ENCODE results near the gene PKNOX2. TPM values are rescaled to one million over a fixed set of nuclear protein-coding genes. Genes with fewer than 3 reads are reported as not detected.
A peak's percentile ranks its signal among the peaks of the same experiment; 100 is the strongest.

PKNOX2 gene
- total and polyA plus RNA-seq, 2 of the 8 experiments (the other 6 are each of a cell fraction or from before 2014, with no cell fraction given) = 2.0 TPM

DNA sequence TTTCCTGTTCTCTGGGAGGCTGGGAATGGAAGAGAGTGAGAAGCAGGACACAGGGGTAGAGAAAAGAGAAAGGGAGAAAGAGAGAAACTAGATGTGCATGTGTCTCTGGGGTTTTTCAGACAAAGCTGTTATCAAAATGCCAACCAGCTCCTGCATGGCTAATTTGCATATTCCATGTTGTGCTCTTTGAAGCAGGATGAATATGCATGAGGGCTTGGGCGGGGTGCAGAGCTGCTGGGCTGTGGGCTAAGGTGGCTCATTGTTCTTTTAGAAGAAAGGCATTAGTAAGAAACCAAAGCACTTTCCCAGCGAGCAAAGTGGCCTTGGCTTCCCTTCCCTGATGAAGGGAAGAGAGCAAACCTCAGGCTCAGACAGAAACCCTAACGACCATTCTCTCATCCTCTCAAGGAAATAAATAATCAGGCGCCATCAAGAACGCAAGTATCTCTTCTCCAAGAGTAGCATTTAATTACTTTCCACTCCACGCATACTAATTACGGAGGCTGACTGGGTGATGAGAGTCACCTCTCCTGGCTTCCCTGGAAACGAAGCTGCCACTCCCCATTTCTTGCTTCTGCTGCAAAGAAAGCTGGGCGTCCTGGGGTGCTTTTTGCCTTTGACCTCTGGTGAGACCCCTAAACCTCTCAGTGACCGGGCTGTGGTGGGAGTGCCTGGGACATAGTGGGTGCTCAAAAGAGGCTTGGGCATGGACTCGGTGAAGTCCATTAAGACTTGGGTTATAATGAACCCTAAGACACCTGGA is 277.3 kb downstream of the PKNOX2 start:
- peak overlapping the region in 2 of 4 experiments; percentile 7 to 22; a peak in 2 of 8 replicates for H3K4me3 ChIP-seq (ENCODE audit: extremely low read depth in 1 of 4, insufficient read depth in 2 of 4, low read depth in 3 of 4, low read length in 4 of 4)

More for the DNA sequence above, 277.3 kb downstream of the PKNOX2 start:
- 54% methylated on average over 11 of the region's 11 CpGs; no CpG with 5 or more reads in 1 of the 2 experiments for WGBS, 2 experiments (ENCODE audit: extremely low coverage in 1 of 2, insufficient coverage in 1 of 2, insufficient read length in 1 of 2, insufficient replicate concordance in 2 of 2, low coverage in 1 of 2, low lambda C conversion rate in 2 of 2, missing lambda C conversion rate in 1 of 2)
- Histone ChIP-seq H3K18ac (ENCODE audit: extremely low read depth, low read length) (peak overlapping the region; percentile 88), H3K23ac (ENCODE audit: insufficient read length) (no peak overlapping the region), H3K27ac (ENCODE audit: low read depth, low read length) (no peak overlapping the region; the same call in 1 of the 2 replicates), H2BK12ac (ENCODE audit: low read depth, low read length) (peak overlapping the region; percentile 73; the same call in 1 of the 2 replicates), H3K23me2 (ENCODE audit: low read depth, low read length) (no peaks in the 10 kb centered on the region), H3K56ac (replicated peaks; ENCODE audit: insufficient read length, low read depth, low read length) (no peak overlapping the region), H3K27me3 (replicated peaks in 1 of 4; ENCODE audit: control insufficient read depth in 3 of 4, extremely low read depth in 1 of 4, insufficient read depth in 3 of 4, low read length in 3 of 4) (no peaks in the 10 kb centered on the region), H3K36me3 (ENCODE audit: control insufficient read depth in 2 of 4, insufficient read depth in 4 of 4, low read length in 3 of 4) (peaks cover 0 to 16% (median 0%) of the 10 kb centered on the region in 4 experiments; a peak in 4 of 8 replicates), H3K79me2 (ENCODE audit: control insufficient read depth in 1 of 2, insufficient read depth in 2 of 2, low read length in 2 of 2) (no peaks in the 10 kb centered on the region), H4K5ac (ENCODE audit: insufficient read length, low read depth, low read length) (no peak overlapping the region), H3K4me2 (ENCODE audit: insufficient read depth in 1 of 2, low read depth in 2 of 2, low read length in 2 of 2) (peak overlapping the region; percentile 34 to 39; a peak in 3 of 4 replicates), H3K4me1 (replicated peaks in 1 of 4; ENCODE audit: control insufficient read depth in 3 of 4, insufficient read depth in 4 of 4, low read length in 3 of 4) (peaks cover 19 to 38% (median 29%) of the 10 kb centered on the region in 4 experiments), H2AFZ (ENCODE audit: low read length) (no peak overlapping the region; the same call in 1 of the 2 replicates), H3K79me1 (ENCODE audit: low read depth, low read length) (no peaks in the 10 kb centered on the region), H4K91ac (replicated peaks; ENCODE audit: insufficient read length, low read length) (peak overlapping the region; percentile 30), H4K20me1 (replicated peaks in 1 of 2; ENCODE audit: control insufficient read depth in 1 of 2, insufficient read depth in 2 of 2, low read length in 2 of 2) (no peaks in the 10 kb centered on the region), H3K9ac (replicated peaks in 1 of 4; ENCODE audit: extremely low read depth in 1 of 4, low read depth in 3 of 4, low read length in 3 of 4) (no peak overlapping the region), H2BK5ac (ENCODE audit: low read depth, low read length) (peak overlapping the region; percentile 76; the same call in 1 of the 2 replicates), H2AK5ac (ENCODE audit: low read depth, low read length) (peak overlapping the region; percentile 84; the same call in 1 of the 2 replicates), H2BK120ac (replicated peaks; ENCODE audit: low read depth, low read length) (peak overlapping the region; percentile 12), H2BK15ac (ENCODE audit: low read length) (peak overlapping the region; percentile 94; the same call in 1 of the 2 replicates), H3K14ac (ENCODE audit: insufficient read length) (no peak overlapping the region), H3K9me3 (ENCODE audit: insufficient read depth in 2 of 2, low read depth in 1 of 2, low read length in 1 of 2) (no peaks in the 10 kb centered on the region), H2BK20ac (ENCODE audit: low read length) (peak overlapping the region; percentile 73), H4K8ac (ENCODE audit: extremely low read depth, insufficient read depth, low read length) (no peak overlapping the region), H3K4ac (replicated peaks; ENCODE audit: insufficient read length, low read depth, low read length) (peak overlapping the region; percentile 23)
- ChIA-PET CTCF (ENCODE audit: partially characterized antibody) (interaction anchor here (0.8 to 1.8 kb wide), 4 partner anchors 11 to 575 kb away, joined by 3 to 6 read pairs (median 4); no protein-coding TSS in a partner anchor), POLR2A (ENCODE audit: partially characterized antibody) (interaction anchor here (1.0 to 1.4 kb wide), 3 partner anchors 8 to 13 kb away, joined by 3 to 5 read pairs (median 3); no protein-coding TSS in a partner anchor)
- FAIRE-seq (peak; percentile 96), DNase-seq (ENCODE audit: low read depth in 1 of 2, low spot score in 2 of 2) (no peak)

Data from H1 (cell line).